Measurements from ENCODE around the gene TXN.

The TXN gene

GRCh38 chr9:110287289-110287680 lies 31.0 kb upstream of the TXN start:
- TF ChIP-seq ZFX (IDR thresholded peaks at IDR 0.05) (no peak), CTCF (conservative IDR thresholded peaks at IDR 0.05) (no peak)

GRCh38 chr9:110284211-110284844 lies 28.0 kb upstream of the TXN start:
- TF ChIP-seq ZFX (IDR thresholded peaks at IDR 0.05) (no peak), CTCF (conservative IDR thresholded peaks at IDR 0.05) (no peak)
- no peak overlapping the region for H3K27ac ChIP-seq

More at GRCh38 chr9:110287289-110287680, 31.0 kb upstream of the TXN start:
- no peak overlapping the region for H3K27ac ChIP-seq

GRCh38 chr9:110283751-110284150 lies 27.4 kb upstream of the TXN start:
- H3K27ac ChIP-seq = no peak overlapping the region
- TF ChIP-seq CTCF (conservative IDR thresholded peaks at IDR 0.05) (no peak), ZFX (IDR thresholded peaks at IDR 0.05) (no peak)

- no peak overlapping the region for H3K27ac ChIP-seq
- no peak for TF ChIP-seq CTCF (conservative IDR thresholded peaks at IDR 0.05)
- no peak for TF ChIP-seq ZFX (IDR thresholded peaks at IDR 0.05)
These were observed 26.4 kb upstream of the TXN start for GRCh38 chr9:110282739-110283081.

GRCh38 chr9:110282018-110282738 lies 25.9 kb upstream of the TXN start:
- TF ChIP-seq ZFX (IDR thresholded peaks at IDR 0.05) (no peak), CTCF (conservative IDR thresholded peaks at IDR 0.05) (no peak)
- H3K27ac ChIP-seq = no peak overlapping the region

- no peak overlapping the region for H3K27ac ChIP-seq
- TF ChIP-seq CTCF (conservative IDR thresholded peaks at IDR 0.05) (no peak), ZFX (IDR thresholded peaks at IDR 0.05) (no peak)
These were observed 21.9 kb upstream of the TXN start for GRCh38 chr9:110278080-110278707.

GRCh38 chr9:110276781-110277180 lies 20.5 kb upstream of the TXN start:
- TF ChIP-seq CTCF (conservative IDR thresholded peaks at IDR 0.05) = no peak
- no peak for TF ChIP-seq ZFX (IDR thresholded peaks at IDR 0.05)
- no peak overlapping the region for H3K27ac ChIP-seq
